GM19035 (cell line): Measurements from ENCODE around the gene ELP4.

ENCODE experiments used
- ATAC-seq: cut with Tn5 transposase; IDR thresholded peaks from one replicate; pipeline ENCODE4 v1.9.1; 2021; ENCODE audit not compliant: unreplicated experiment

The ELP4 gene

GRCh38 chr11:31798057-31798553 lies 288.5 kb downstream of the ELP4 start:
- no peak for ATAC-seq

DNA sequence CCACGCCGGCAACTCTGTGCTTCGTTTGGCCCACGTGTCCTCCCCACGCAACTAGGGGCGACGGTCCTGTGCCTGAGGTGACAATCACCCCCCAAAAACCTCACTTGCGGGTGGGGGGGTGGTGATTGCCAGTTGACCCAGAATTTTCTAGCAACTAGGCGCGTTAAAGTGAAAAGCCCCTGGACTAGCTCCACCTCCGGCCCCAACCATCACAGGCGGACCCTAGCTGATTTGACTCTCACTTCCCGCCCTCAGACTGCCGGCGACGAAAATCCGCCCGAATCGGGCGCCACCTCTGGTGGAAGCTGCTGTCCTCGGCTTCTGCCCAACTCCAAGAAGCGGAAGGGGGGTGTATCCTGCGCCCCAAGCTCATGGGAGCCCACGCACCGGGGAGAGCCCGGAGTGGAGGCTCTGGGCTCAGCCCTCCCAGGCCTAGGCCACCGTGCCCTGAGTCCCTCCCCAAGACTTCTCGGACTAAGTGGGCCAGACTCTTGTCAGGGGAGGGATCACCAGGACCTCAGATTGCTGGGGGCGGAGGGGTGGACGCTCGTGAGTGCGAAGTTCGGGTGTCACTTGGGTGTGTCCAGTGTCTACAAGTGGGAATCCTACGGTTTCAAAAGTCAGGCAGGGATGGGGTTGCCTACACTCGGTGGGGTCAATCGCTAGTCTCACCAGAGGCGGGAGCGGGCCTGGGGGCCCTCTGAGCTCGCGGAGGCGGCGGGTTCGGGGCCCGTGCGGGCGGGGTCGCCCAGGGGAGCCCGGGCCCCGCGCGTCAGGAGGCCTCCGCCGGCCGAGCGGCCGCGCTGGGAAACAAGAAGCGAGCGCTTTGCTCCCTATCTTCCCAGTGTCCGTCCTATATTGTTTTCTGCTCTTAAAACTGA lies 289.2 kb downstream of the ELP4 start:
- no peak for ATAC-seq

- no peak for ATAC-seq
These were observed 290.1 kb downstream of the ELP4 start for GRCh38 chr11:31799435-31800397.

- ATAC-seq = no peak
These were observed 291.1 kb downstream of the ELP4 start for GRCh38 chr11:31800398-31801265.

GRCh38 chr11:31801298-31801702 lies 291.7 kb downstream of the ELP4 start:
- no peak for ATAC-seq

DNA sequence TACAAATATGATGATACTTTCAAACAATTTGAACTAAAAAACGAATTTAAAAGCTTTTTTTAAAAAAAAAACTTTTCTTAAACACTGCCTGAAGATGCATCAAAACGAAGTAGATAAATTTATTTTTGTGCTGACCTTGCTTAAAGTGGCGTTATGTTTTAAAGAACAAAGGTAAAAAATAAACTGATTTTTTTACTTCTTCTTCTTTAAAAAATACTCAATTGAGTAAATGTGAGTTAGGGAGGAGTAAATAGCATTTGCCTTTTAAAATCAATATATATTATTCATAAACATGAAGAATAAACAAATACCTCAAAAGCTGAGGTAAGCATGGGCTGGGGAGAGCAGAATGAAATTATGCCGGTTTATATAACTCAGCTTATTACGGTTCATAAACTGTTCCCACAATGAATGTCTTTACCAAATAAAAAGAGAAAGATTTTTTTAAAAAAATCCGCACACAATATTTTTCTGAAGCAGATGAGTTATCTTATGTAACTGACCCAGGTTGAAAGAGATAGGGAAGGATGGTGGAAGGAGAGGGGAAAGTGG lies 292.5 kb downstream of the ELP4 start:
- no peak for ATAC-seq

DNA sequence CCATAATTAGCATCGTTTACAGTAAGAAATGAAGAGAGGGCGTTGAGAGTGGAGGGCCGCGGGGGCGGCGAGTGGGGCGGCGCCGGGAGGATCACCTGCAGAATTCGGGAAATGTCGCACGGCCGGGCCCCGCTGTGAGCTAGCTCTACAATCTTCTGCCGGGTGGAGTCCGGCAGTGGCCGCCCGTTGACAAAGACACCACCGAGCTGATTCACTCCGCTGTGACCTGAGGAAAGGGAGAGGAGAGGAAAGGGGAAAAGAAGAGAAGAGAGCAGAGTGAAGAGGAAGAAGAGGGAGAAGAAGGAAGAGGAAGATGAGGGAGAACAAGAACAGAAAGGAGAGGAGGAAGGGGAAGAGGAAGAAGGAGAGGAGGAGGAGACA lies 293.0 kb downstream of the ELP4 start:
- ATAC-seq = no peak

GRCh38 chr11:31802990-31803812 lies 293.6 kb downstream of the ELP4 start:
- no peak for ATAC-seq

DNA sequence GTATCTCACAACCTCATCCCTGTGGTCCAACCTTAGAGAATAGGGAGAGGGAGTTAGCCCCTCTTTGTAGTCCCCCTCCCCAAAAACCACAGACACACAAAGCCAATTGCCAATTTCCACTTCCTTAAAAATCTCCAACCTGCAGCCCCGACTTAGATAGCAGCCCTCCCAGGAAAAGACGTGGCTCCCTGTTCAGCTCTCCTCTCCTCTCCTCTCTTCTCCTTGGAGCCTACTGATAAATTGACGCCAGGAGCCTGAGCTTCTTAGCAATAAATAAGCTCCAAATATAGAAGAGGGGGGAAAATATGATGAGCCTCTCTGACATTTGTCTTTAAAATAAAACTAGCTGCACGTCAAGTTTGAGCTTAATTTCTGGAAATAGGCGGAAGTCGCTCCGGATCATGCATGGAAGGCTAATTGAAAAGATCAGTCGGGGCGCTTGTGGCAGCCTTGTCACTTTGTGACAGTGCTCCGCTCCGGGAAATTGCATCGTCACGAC lies 294.3 kb downstream of the ELP4 start:
- no peak for ATAC-seq

GRCh38 chr11:31804312-31805036 lies 294.9 kb downstream of the ELP4 start:
- no peak for ATAC-seq

GRCh38 chr11:31805037-31805628 lies 295.6 kb downstream of the ELP4 start:
- ATAC-seq = no peak

- no peak for ATAC-seq
These were observed 296.1 kb downstream of the ELP4 start for GRCh38 chr11:31805629-31806185.

GRCh38 chr11:31806186-31806927 lies 296.8 kb downstream of the ELP4 start:
- ATAC-seq = no peak

GRCh38 chr11:31806928-31807798 lies 297.6 kb downstream of the ELP4 start:
- ATAC-seq = no peak

GRCh38 chr11:31807799-31808667 lies 298.5 kb downstream of the ELP4 start:
- ATAC-seq = no peak
